NCI-H1436 treated with DMSO at 0.1 percent for 48 hours (cell line): Measurements from ENCODE around the gene IREB2.
A peak's percentile ranks its signal among the peaks of the same experiment; 100 is the strongest.
"Not testable (repeated sequence)": the region's sequence is repeated elsewhere in the genome, so short reads cannot be mapped to it uniquely, and the experiment has no call there.

Experiments
- DNase-seq: peaks from one replicate; lab custom pipeline; 2025; lab: John Stamatoyannopoulos, UW

IREB2 gene, protein sequence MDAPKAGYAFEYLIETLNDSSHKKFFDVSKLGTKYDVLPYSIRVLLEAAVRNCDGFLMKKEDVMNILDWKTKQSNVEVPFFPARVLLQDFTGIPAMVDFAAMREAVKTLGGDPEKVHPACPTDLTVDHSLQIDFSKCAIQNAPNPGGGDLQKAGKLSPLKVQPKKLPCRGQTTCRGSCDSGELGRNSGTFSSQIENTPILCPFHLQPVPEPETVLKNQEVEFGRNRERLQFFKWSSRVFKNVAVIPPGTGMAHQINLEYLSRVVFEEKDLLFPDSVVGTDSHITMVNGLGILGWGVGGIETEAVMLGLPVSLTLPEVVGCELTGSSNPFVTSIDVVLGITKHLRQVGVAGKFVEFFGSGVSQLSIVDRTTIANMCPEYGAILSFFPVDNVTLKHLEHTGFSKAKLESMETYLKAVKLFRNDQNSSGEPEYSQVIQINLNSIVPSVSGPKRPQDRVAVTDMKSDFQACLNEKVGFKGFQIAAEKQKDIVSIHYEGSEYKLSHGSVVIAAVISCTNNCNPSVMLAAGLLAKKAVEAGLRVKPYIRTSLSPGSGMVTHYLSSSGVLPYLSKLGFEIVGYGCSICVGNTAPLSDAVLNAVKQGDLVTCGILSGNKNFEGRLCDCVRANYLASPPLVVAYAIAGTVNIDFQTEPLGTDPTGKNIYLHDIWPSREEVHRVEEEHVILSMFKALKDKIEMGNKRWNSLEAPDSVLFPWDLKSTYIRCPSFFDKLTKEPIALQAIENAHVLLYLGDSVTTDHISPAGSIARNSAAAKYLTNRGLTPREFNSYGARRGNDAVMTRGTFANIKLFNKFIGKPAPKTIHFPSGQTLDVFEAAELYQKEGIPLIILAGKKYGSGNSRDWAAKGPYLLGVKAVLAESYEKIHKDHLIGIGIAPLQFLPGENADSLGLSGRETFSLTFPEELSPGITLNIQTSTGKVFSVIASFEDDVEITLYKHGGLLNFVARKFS

DNA sequence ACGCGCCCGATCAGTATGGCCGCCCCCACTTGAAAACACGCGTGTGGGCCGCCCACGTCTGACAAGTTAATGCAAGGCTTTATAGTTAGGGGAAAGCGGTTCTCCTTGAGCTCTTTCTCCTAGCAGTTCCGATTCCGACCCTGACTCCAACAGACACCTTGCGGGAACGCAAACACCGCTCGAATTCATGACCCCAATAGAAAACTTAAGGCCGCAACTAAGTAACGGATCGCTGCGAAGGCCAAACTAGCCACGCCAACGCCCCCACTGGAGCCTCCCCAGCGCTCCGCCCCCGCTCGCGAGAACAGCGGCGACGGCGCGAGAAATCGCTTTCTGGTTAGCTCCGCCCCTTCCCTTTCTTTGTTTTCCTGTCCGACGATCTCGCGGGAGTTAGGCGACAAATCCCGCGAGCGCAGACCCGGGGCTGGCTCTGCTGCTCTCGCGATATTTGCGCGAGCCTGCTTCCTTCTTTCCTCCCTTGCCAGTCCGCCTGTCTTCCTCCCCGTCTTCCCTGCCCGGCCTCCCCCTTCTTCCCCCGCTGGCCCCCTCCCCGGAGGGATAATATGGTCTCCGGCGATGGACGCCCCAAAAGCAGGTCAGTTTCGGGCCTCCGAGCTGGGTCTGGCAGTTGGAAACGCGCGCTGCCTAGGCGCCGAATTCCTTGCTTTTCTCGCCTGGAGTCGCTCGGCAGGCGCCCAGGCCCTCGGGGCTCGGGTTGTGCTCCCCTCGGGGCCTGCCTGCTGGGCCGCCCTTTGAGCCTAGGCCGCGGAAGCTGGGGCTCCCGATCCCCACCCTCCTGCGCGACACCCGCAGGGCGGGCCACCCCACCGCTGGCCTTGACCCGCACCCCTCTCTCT is at the start of gene IREB2:
Gene IREB2 (plus strand): TSS at position 455 of the 857 bp plus-strand sequence. CDS start 122 bp downstream, at position 577.
- peak; percentile 94 for DNase-seq

DNA sequence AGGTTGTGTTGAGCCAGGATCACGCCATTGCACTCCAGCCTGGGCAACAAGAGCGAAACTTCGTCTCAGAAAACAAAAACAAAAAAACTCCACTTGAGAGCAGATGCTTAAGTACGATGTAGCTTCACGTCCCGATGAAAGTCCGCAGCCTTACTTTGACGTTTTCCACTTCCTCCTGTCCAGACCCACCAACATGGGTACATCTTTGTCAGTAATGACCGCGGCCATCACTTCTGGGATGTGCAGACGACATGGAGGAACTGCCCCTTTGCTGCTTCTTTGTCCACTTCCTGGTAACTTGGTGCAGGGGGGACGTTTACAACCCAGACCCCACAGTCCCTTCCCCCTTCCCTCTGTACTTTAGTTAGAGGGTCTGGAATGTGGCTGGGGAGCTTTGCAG is 49.2 kb upstream of the IREB2 start:
- DNase-seq = no peak

DNA sequence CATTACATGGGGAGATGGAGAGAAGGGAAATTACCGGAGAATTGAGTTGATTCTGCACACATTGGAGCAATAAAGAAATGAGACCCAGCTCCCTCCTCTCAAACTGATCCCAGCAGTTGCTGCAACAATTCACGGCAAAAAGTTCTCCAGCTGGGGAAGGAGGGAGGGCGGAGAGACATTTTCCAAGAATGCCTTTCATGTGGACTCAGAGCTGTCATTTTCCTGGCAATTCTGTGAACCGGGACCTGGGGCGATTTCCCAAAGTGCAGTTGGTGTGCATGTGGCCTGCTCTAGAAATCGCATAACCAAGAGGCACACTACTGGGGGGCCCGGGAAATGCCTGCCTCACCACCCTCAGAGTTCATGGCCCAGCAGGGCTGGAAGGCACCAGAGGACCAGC is 48.7 kb upstream of the IREB2 start:
- DNase-seq = no peak

DNA sequence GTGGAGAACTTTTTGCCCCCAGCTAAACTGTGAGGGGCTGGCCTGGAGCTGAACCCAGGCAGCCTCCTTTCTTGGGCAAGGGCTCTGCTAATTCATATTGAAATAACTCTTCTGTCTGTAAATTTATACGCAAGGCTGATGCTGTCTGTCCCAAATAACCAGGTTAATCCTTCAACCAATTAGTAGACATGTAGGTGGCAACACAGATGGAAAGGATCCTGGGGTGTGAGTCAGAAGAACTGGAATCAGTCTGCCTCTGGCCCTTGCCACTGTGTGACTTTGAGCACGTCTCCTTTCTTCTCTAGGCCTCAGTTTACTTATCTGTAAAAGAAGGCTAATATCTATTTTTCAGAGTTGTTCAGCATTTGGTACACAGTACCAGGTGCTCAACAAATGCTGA is 48.3 kb upstream of the IREB2 start:
- no peak for DNase-seq

DNA sequence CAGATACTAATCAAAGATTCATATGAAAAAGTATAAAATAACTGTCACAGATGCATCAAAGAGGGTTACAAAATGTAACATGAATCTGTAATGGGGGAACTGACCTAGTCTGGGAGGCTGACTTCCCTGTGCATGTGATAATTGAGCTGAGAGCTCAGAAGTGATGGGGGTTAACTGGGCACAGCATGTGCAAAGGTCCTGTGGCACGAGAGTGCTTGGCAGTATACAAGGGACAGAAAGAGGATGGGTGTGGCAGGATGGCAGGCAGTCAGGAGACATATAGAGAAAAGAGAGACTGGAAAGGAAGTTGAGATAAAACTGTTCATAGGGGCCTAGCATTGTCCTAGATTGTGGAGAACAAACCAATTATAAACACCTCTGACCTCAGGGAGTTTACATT is 47.8 kb upstream of the IREB2 start:
- DNase-seq = no peak

DNA sequence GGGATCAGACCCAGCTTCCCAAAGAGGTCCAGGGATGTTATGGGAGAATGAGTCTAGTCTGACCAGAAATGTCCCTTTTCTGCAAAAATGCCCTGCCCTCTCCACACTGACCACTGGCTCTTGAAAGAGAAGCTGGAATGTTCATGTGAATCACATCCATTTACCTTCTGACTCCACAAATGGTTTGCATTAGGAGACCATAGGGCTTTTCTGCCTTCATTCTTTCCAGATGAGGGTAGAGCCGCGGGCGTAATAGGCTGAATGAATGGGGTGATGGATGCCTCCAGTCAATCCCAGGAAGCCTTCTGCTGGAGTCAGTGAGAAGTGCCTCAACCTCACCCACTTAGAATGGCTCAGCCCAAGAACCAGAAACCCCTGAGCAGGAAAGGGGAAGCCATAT is 47.2 kb upstream of the IREB2 start:
- DNase-seq = no peak

DNA sequence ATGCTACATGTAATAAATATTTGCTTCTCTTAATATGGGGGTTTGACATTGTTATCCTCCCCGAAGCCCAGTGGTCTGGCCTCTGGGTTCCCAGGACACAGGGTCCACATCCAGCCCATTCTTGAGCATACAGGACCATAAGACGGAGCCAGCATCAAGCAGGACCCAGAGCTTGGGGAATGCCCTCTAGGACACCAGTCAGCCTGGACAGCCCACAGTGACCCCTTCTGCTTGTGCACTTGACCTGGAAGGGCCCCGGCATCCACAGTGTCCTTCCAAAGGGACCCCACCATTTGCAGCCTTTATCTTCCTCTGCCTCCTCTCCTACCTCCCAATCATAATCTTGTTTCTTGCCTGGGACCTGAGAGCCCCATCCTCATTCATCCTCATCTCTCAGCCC is 46.2 kb upstream of the IREB2 start:
- DNase-seq = no peak

DNA sequence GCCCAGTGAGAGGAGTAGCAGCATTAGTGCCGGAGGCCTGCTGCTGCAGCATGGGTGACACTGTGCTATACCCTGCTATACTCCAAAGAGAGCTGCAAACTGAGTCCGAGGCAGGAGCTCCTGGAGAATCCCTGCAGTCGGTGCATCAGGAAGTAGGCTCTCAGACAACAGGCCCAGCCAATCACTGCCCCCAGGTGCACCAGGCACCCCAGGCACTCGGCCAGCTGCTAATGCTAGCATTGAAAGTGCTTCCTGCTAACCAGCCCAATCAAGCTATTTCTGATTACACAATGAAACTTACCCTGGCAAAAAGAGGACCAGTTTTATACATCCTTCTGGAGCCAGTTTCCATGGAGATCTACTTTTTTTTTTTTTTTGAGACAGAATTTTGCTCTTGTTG is 45.6 kb upstream of the IREB2 start:
- DNase-seq = peak; percentile 57

DNA sequence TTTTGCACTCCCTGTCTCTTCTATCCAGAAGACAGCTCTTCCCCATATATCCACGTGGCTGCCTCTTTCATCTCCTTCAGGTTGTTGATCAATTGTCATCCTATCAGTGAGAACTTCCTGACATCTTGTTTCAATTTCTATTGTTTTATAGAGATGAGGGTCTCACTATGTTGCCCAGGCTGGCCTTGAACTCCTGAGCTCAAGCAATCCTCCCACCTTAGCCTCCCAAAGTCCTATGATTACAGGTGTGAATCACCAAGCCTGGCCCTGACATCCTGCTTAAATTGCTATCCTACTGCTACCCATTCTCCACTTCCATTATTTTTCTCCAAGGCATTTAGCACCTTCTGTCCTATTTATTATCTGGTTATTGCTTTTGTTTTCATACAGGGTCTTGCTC is 44.9 kb upstream of the IREB2 start:
- DNase-seq = no peak

DNA sequence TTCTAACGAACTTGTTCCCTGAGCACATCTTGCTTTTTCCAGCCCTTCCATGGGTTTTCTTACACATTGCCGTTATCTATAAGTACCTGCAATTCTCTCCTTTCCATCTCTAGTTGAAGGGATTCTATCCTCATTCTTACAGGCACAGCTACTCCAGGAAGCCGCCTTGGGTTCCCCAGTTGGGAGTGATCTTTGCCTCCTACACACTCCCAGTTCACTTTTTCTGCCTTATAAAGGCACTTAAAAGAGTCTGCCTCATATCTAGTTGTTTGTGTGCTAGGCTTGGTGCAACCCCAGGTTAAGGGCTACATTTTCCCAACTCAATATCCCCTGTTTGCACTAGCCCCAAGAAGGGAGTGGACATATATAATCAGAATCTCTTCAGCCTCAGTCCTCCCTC is 44.0 kb upstream of the IREB2 start:
- no peak for DNase-seq

DNA sequence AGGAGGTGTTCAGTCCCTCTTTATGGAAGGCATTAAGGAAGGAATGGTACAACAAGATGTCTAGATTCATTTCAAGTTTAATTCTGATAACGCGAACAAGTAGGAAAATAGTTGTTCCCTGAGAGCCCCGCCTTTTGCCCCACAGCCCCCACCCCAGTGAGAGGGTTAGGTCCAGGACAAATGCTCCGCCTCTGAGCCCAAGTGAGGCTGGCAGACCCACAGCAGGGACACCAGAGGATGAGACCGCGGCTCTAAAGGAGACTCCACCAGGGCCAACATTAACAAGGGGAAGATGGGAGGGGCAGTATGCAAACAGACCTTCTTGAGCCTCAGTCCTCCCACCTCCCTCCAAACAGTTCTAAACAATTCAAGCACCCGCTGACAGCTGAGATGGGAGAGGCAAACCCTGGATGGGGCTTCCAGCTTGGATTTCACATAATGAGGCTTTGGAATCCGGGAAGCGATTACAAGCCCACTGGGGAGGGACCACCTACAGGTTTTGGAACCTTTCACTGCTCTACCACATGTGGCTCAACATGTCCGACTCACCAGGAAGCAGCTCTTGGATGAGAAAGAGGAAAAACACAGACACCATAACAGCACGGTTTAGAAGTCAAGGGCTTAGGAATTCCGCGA is 42.9 kb upstream of the IREB2 start:
- no peak for DNase-seq

DNA sequence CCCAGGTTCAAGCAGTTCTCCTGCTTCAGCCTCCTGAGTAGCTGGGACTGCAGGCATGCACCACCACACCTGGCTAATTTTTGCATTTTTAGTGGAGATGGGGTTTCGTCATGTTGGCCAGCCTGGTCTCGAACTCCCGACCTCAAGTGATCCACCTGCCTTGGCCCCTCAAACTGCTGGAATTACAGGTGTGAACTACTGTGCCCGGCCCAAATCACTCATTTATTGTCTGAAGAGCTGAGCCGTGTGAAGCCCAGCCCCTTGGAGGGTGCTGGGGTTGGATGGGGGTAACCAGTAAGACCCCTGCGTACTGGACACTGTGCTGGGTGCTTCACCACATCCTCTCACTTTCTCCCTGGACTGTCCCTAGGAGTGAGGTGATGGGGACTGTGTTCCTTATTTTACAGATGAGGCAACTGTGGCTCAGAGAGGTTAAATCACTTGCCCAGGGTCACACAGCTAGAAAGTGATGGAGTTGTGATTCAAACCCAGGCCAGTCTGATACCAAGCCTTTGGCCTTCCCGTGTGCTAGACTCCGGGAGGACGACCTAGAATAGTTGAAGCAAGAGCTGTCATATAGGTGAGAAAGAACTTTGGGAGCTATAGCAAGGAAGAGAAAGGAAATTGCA is 41.7 kb upstream of the IREB2 start:
- DNase-seq = no peak

DNA sequence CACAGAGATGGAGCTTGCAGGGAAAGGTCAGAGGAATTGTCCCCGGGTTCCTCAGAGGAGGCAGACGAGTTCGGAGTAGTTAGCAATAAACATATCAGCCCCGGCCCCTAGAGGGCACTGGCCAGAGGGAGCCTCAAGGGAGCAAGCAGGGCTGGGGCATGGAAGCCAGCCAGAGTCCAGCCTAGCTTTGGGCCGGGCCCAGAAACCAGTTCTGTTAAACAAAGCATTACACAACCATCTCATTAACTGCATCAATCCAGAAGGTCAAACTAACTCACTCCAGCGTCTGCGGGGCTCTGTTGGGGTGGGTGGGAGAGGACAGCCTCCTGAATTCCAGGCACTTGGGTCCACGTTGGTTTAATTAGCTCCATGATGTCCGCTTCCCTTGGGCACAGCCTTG is 41.0 kb upstream of the IREB2 start:
- no peak for DNase-seq

DNA sequence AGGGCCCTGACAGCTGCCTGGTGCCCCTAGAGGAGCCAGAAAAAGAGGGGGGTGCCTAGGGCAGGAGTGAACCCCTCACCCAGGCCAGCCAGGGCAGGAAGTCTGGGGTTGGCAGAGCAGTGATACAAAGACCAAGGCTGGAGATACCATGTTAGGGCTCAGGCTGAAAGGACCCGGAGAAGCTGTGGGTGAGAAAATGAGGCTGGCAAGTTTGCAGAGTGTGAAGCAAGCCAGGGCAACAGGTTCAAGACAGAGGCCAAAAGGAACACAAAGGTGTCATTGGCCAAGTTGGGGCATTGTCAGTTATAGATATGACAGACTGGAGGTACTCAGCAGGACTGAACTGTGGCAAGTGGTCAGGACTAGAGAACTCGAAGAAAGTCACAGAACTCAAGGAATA is 40.6 kb upstream of the IREB2 start:
- no peak for DNase-seq

DNA sequence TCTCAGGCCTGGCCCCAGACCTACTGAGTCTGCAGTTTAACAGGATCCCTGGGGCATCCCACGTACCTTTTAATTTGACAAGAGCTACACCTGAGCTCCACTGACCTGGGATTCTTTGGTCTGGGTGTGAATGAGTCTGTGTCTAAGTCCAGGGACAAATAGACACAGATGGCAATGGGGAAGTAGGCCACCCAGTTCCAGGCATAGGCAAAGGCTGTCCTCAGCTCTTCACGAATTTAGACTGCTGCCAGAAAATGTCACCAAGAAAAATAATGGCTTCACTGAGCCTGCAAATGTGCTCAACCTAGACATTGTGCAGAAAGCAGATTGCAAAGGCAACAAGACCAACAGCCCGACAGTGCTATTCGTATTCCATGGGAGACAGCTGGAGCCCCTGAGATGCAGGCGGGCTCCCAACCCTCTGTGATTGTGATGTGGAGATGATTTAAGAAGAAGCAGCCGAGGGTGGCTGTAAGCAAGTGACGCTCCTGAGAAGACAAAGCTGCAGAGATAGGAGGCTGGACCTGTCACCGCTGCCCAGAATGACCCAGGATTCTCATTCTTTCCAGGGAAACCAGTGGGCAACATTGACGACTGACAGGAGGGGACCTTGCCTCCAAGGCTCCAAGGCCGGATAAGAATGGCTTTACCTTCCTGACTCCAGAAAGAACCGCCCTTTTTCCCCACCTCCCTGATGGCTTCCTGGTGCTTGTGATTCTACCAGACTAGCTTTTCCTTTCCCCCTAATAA is 39.8 kb upstream of the IREB2 start:
- DNase-seq = no peak

DNA sequence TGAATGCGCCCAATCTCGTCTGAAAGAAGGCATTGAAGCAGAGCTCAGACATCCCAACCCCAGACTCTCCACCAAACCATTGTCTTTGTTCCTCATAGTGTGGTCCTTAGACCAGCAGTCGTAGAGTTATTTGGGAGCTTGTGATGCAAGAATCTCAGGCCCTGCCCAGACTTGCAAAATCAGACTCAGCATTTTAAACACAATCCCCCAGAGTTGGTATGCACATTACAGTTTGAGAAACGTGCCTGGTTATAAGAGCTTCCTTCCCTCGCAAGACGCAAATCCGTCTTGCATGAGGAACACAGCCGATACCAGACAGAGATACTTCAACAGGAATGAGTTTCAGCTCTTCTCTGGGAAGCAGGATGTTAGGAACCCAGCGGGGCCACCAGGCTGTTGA is 38.9 kb upstream of the IREB2 start:
- no peak for DNase-seq

DNA sequence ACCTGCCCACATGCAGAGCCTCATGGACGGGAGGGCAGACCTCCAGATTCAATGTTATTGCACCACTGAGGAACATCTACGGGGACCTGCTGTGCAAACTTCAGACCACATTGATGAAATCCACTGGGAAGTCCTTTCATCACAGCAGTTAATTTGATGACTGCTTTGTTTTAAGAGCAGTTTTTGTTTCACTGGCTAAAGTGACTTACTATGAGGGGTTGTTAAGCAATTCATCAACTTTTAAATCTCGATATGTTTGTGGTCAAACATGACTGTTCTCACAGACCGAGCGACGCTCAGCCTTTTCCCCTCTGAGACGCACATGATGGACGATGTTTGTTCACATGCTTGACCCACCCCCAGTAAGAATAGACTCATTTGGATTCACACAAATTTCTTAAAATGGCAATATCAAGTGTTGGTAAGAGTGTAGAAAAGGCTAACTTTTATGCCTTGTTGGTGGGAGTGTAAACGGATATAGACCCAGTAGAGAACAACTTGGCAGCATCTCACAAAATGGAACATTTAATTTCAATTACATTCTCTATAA is 35.9 kb upstream of the IREB2 start:
- no peak for DNase-seq

DNA sequence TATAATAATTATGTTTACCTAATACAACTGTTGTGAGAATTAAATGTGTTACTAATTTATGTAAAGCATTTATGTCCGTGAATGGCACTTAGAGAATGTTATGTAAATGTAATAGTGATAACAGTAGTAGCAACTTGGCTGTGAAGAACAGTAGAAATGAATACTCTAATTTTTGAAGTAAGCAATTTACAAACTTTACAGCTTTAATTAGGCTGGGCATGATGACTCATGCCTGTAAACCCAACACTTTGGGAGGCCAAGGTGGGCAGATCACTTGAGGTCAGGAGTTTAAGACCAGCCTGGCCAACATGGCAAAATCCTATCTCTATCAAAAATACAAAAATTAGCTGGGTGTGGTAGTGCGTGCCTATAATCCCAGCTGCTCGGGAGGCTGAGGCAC is 33.9 kb upstream of the IREB2 start:
- DNase-seq = no peak

DNA sequence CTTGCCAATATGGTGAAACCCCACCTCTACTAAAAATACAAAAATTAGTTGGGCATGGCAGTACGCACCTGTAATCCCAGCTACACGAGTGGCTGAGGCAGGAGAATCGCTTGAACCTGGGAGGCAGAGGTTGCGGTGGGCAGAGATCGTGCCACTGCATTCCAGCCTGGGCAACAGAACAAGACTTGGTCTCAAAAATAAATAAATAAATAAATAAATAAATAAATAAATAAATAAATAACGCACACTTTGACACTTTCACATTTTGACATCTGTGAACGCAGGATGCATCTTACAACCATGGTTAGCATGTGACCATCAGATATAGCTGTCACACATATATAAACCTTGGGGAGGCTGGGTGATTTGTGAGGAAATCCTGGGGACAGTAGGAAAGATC is 33.2 kb upstream of the IREB2 start:
- not testable (repeated sequence) for DNase-seq

DNA sequence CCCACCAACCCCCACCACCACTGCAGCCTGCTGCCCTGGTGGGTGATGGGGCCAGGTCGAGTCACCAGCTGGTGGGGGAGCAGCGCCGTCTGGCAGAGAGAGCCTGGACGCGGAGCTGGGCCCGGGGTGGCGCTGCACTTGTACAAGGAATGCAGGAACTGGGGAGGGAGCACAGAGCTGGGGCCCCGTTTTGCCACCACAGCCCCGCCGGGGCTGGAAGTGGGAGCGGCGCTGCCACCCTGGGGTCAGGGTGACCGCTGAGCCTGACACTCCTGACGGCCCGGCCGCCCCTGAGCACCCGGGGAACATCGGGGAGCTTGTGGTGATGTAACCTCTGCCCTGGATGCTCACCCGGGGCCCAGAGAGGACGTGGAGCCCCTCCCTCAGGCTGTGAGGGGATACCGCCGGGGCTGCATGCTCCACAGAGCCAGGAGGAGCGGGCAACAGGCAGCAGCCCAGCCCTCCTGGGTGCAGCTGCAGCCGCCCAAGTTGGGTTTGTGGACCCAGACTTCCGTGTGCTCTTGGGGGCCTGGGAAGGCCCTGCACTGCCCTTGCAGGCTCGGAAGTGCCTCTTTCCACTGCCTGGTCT is 32.6 kb upstream of the IREB2 start:
- DNase-seq = no peak
